ENCODE results near the gene FBXL16. TPM values are rescaled to one million over a fixed set of nuclear protein-coding genes. Genes with fewer than 3 reads are reported as not detected.

Gene FBXL16
- total and polyA plus RNA-seq, 2 of the 13 experiments (the other 11 are each of a cell fraction or from before 2014, with no cell fraction given): 0.22 to 2.0 TPM

DNA sequence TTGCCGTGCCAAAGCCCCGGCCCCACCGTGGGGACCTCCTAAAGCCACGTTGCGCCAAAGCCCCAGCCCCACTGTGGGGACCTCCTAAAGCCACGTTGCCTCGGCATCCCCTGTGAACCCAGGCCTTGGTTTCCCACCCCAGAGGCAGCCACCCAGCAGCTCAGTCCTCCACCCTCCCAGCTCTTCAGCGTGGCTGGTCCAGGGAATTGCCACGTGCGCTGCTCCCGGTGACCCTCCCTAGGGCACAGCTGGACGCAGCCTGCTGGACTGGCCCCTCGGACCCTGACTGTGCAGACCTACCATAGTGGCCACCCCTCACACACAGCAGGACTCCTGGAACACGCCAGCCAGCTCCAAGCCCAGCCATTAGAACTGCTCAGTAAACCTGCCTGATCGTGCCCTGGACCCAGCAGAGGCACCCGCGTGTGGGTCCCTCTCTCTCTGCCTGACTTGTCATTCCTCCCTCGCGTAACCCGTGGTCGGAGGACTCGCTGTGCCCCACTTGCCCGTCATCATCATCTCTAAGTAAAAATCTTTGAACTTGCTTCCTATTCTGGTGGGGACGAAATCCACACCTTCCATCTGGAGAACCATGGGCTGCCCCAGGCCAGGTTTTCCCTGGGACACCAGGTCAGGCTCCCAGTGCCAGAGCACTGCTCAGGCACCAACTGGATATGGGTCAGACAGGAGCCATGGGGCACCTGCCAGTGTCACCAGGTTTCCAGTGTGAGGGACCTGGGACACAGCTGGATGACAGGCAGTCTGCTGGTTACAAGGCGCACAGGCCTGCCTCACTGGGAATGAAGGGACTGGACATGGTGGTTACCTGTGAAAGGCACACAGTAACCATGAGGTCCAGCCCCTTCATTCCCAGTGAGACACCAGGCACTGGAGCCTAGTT, 29.6 kb upstream of the FBXL16 start:
- FAIRE-seq (no peak), DNase-seq (ENCODE audit: low spot score) (no peak), ATAC-seq (no peak)
- TF ChIP-seq RBFOX2 (IDR thresholded peaks at IDR 0.05; ENCODE audit: low read depth, low read length) (peak; percentile 56; the same call in 1 of the 2 replicates), SRSF4 (IDR thresholded peaks at IDR 0.05; ENCODE audit: low read depth, low read length, poor library complexity, severe bottlenecking) (no peak)
- Histone ChIP-seq H3K4me2 (ENCODE audit: low read depth, low read length) (no peak overlapping the region), H3K27me3 (ENCODE audit: control insufficient read depth in 1 of 2, insufficient read depth in 2 of 2, low read length in 2 of 2) (no peaks in the 10 kb centered on the region), H3K36me3 (replicated peaks in 1 of 2; ENCODE audit: control insufficient read depth in 1 of 2, insufficient read depth in 2 of 2, low read length in 2 of 2) (peaks cover 3 to 25% of the 10 kb centered on the region in 2 experiments; a peak in 2 of 5 replicates), H4K20me1 (ENCODE audit: insufficient read depth, low read length) (0 out of 2 replicates have a peak, but pooled peaks cover 2% of the 10 kb centered on the region), H3K27ac (ENCODE audit: extremely low read length, insufficient read depth, low read length) (no peak overlapping the region), H3K4me3 (replicated peaks in 1 of 3; ENCODE audit: insufficient read depth in 1 of 3, low read depth in 2 of 3, low read length in 3 of 3) (no peak overlapping the region), H3K79me2 (ENCODE audit: insufficient read depth, low read length) (no peaks in the 10 kb centered on the region), H3K4me1 (ENCODE audit: insufficient read depth, low read length) (peaks cover 10% of the 10 kb centered on the region), H2AFZ (ENCODE audit: low read length) (no peak overlapping the region), H3K9me3 (ENCODE audit: low read length) (no peaks in the 10 kb centered on the region), H3K9ac (ENCODE audit: insufficient read depth, low read depth, low read length) (no peak overlapping the region)
- POLR2A ChIA-PET: no interaction called here
- WGBS (ENCODE audit: low lambda C conversion rate): 97% methylated on average over 14 of the region's 25 CpGs
- no TSS peak for BruUV-seq (replicated peaks)
- in situ Hi-C loops (cut with HindIII; ENCODE audit: extremely low pct_ligation_motif_present, low pct_unique_long_range_greater_than_20kb): no loop called here
- CTCF ChIA-PET (ENCODE audit: low intra/inter-chr PET ratio, low total read pairs): interaction anchor here (0.6 to 2.7 kb wide), 3 partner anchors 23 to 302 kb away, joined by 3 to 19 read pairs (median 4); no protein-coding TSS in a partner anchor
- intact Hi-C loops (cut with micrococcal nuclease; ENCODE audit: unreplicated experiment): no loop called here

DNA sequence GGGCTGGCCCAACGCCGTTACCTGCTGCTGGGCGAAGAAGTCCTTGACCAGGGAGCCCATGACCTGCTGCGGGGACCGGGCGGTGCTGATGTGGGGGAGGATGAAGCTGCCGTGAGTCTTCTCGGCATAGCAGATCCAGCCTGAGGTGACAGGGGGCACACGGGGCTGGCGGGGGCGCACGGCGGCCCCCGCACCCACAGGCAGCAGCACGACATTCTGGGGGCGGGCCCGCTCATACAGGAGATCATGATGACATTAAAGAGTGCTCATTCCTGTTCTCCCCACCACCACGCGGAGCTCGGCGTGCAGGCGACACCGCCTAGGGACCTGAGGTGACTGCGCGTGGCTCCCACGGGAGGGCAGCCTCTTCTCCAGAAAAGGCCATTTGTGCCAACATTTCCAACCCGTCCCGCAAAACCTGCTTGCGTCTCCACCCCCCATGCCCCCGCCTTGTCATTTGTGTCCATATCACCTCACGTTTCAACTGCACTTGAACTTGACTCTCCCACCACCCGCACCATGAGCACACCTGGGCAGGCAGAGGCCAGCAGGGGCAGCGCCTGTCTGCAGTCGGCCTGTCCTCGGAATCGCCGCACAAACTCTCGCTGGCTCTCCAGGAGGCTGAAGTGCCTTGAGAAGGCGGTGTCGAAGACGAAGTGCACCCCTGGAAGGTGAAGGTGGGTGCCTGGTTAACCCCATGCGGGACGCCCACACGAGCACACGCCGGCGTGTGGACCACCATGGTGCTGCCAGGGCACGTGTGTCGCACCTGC, 28.8 kb upstream of the FBXL16 start:
- WGBS (ENCODE audit: low lambda C conversion rate): 96% methylated on average over 41 of the region's 49 CpGs

More for the DNA sequence above, 28.8 kb upstream of the FBXL16 start:
- in situ Hi-C loops (cut with HindIII; ENCODE audit: extremely low pct_ligation_motif_present, low pct_unique_long_range_greater_than_20kb) (no loop called here), intact Hi-C loops (cut with micrococcal nuclease; ENCODE audit: unreplicated experiment) (no loop called here)
- CTCF ChIA-PET (ENCODE audit: low intra/inter-chr PET ratio, low total read pairs): interaction anchor here (2.7 kb wide), 1 partner anchor 22 kb away, joined by 19 read pairs; no protein-coding TSS in a partner anchor
- Histone ChIP-seq H3K9me3 (ENCODE audit: low read length) (no peaks in the 10 kb centered on the region), H2AFZ (ENCODE audit: low read length) (no peak overlapping the region), H3K4me3 (replicated peaks in 1 of 3; ENCODE audit: insufficient read depth in 1 of 3, low read depth in 2 of 3, low read length in 3 of 3) (no peak overlapping the region), H3K27ac (ENCODE audit: extremely low read length, insufficient read depth, low read length) (no peak overlapping the region), H3K4me1 (ENCODE audit: insufficient read depth, low read length) (peaks cover 4% of the 10 kb centered on the region), H4K20me1 (ENCODE audit: insufficient read depth, low read length) (0 out of 2 replicates have a peak, but pooled peaks cover 2% of the 10 kb centered on the region), H3K79me2 (ENCODE audit: insufficient read depth, low read length) (no peaks in the 10 kb centered on the region), H3K9ac (ENCODE audit: insufficient read depth, low read depth, low read length) (no peak overlapping the region), H3K27me3 (ENCODE audit: control insufficient read depth in 1 of 2, insufficient read depth in 2 of 2, low read length in 2 of 2) (no peaks in the 10 kb centered on the region), H3K36me3 (replicated peaks in 1 of 2; ENCODE audit: control insufficient read depth in 1 of 2, insufficient read depth in 2 of 2, low read length in 2 of 2) (peaks cover 3 to 25% of the 10 kb centered on the region in 2 experiments; a peak in 2 of 5 replicates), H3K4me2 (ENCODE audit: low read depth, low read length) (no peak overlapping the region)
- FAIRE-seq: no peak
- ATAC-seq: no peak
- TF ChIP-seq ZNF44 (CRISPR knock-in tag; IDR thresholded peaks at IDR 0.05): no peak
- POLR2A ChIA-PET: interaction anchor here (2.2 kb wide), 1 partner anchor 13 kb away, joined by 7 read pairs; the partner anchor contains the start of gene ANTKMT
- BruUV-seq (replicated peaks): no TSS peak
- DNase-seq (ENCODE audit: low spot score): no peak
